Measurements from ENCODE around the gene MIPEP.

Gene MIPEP

DNA sequence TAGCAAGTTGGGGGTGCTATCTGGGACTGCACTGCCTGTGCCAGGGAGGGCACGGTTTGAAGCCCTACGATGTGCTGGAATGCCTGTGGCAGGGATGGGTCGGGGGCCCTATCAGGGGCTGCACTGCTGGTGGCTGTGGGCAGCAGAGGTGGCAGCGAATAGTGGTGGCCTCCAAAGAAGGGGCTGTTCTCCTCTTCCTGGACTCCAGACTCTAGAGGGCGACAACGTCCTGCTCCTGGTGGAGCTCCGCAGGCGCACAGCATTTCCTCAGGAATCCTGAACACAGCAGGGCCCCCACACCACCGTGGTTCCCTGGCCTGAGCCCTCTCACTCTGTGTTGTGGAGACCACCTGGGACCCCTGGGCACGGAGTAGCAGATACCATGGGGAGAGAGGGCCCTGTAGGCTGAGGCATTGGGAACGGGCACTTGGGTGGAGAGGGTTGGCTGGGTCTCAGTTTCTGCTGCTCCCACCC lies 173.4 kb downstream of the MIPEP start:
- no peak for DNase-seq (ENCODE audit: low read depth in 2 of 2)

DNA sequence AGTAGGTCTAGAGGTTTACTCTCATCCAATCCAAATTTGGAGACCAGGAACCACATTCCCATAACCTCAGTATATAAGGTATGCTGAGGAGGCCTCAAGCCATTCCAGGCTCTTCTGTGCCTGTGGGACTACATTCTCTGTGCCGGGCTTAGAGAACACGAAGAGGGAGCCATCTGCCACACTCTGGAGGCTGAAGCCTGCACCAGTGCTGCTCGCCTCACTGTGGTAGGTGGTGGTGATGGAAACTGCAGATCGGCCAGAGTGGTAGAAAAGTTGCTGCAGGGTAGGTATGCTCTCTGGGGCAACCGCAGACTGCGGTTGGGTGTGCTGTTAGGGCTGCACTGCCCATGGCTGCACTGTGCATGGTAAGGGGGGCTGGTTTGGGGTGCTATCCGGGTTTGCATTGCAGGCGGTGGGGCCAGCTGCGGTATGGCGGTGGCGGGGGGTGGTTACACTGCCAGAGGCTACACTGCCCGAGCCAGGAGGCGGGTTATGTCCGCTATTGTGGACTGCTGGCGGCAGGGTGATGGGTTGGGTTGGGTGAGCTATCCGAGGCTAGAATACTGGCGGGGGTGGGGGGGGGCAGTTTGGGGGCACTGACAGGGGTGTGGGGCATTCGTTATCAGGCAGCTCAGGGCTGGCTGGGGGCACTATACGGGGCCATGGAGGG lies 174.0 kb downstream of the MIPEP start:
- no peak for DNase-seq (ENCODE audit: low read depth in 2 of 2)

DNA sequence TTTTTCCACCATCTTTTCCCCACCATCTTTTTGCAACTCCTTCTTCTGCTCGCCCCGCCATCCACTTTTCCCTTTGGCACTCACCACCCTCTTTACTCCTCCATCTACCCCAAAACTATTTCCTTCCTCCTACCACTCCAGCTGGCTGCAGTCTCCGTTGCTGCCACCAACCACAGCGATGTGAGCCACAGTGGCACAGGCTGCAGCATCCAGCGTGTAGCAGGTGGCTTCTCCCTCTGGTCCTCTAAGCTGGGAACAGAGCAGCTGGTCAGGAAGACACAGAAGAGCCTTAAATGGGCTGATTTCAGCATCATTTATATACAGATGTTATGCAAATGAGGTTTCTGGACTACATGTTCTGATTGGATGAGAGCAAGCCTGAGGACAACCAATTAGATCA lies 174.5 kb downstream of the MIPEP start:
- DNase-seq (ENCODE audit: low read depth in 2 of 2): no peak

DNA sequence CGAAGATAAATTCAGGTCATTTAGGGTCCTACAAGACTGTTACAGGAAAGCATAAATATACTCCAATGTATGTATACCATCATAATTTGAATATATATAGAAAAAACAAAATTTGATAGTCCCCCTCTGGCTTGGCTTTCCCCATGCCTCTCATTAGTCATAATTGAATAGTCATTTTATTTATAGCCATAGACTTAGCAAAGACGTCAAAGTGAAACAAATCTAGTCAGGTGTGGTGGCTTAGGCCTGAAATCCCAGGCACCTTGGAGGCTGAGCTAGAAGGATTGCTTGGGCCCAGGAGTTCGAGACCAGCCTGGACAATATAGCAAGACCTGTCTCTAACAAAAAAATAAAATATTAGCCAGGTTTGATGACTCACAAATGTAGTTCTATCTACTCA lies 177.8 kb downstream of the MIPEP start:
- DNase-seq (ENCODE audit: low read depth in 2 of 2): no peak

DNA sequence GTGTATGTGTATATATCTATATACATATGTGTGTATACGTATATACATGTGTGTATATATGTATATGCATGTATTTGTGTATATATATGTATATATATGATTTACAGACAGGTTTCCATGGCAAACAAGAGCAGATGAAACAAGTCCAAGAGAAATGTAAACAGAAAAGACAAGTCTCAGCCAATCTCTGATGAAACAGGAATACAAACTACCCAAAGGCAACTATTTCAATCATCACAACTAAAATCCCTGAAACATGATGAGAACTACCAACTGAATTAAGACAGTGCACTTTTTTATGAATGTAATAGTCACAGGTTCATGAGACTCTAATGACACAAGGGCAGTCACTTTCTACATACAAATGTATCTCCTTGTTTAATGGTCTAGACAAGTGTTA lies 178.8 kb downstream of the MIPEP start:
- DNase-seq (ENCODE audit: low read depth in 2 of 2): no peak

DNA sequence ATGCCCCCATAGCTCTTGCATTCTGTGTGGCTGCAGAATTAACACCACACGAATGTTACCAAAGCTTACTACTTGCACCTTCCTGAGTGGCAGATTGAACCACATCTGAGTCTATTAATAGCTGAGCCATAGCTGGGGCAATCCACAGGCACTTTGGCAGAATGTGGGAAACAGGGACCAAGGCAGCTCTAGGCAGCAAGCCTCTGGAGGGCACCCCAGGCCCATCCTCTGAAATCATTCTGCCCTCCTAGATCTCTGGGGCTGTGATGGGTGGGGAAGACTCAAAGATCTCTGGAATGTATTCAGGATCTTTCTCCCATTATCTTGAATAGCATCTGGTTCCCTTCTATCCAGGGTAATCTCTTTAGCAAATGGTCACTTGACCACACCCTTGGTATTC lies 179.7 kb downstream of the MIPEP start:
- no peak for DNase-seq (ENCODE audit: low read depth in 2 of 2)

DNA sequence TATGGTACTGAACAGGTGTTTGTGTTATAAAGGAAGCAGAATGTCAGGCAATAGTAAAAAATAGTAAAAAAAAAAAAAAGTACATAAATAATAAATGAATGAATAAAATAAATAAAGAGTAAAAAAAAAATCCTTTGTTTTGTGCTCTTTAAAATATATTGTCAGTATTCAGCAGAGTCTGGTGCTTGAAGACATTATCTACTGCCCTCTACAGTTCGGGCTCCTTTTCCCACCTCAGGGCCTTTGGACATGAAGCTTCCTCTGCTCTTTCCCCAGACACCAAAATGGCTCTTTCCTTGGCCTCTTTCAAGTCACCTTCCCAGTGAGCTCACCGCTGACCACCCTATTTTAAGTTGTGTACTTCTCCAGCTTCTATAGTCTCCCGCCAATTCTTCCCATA lies 181.5 kb downstream of the MIPEP start:
- DNase-seq (ENCODE audit: low read depth in 2 of 2): no peak

DNA sequence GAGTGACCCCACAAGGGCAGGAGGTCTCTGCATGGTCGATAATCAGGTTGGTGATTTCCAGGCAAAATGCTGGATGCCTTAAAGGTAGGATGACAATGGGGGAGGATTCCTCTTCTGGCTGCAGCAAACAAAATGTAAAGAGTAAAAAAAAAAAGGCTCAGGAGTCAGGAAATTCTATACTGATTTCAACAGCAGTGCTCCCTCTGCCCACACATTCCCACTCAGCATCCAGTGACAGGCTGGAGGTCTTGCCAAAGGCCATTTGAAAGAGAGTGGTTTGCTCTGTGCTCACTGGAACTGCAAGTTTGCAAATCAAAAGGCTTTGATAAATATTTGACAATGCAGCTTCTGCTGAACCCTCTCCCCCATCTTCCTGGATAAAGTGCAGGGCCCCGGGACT lies 183.6 kb downstream of the MIPEP start:
- DNase-seq (ENCODE audit: low read depth in 2 of 2): no peak

DNA sequence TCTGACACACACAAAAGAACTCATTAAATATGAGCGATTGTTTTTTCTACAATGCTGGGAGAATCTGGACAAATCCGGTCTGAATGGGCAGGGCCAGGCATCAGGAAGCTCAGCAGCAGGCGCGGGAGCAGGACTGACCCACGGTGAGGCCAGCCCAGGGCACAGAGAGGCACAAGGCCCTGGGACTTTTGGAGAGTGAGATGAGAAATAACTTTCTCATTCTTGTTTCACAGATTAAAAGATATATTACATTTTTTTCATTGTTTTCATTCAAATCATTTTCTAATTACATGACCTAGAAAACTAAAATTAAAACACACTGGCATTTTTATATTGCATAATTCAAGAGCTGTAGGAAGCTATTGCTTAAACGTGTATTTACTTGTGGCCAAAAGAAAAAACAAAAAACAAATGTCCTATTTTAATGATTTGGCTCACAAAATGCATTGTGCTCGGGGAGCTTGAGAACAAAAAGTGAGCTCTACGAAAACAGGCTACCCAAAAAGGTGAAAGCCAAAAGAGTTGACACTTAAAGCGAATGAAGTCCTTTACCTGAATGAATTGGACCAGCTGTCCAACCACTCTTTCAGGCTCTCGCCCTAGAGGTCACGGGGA lies 185.8 kb downstream of the MIPEP start:
- DNase-seq (ENCODE audit: low read depth in 2 of 2): no peak

DNA sequence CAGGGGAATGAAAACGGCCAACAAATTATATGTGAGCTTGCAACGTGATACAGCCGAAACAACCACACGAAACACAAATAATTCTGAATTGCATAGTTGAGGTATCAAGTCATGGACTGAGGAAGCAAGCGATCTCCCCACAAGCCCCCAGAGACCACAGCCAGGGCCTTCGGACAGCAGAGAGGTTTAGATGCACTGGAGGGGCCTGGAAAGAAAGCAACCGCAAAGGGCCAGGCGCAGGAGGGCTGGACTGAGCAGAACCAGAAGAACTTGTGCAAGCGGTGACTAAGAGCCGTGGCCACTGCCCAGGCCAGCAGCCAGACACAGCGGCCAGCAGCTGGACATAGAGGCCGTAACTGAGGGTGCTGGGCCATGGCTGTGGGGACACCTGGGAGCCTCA lies 187.6 kb downstream of the MIPEP start:
- DNase-seq (ENCODE audit: low read depth in 2 of 2): no peak

DNA sequence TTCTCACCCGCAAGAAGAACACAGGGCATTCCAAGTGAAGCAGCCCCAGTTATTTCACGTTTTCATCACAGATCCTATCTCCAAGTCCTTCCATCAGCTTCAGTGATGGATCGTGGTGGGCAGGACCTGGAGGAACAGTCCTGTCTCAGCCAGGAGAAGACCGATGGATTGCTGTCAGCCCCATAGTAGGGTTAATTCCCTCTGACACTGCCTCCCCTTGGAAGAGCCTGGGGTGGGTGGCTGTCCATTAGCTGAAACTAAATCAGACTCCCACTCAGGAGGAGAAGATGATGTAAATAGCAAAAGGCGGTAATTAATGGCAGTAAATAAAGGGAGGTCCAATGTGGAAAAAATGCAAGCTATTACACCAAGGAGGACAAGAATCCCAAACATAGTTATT lies 188.0 kb downstream of the MIPEP start:
- no peak for DNase-seq (ENCODE audit: low read depth in 2 of 2)

DNA sequence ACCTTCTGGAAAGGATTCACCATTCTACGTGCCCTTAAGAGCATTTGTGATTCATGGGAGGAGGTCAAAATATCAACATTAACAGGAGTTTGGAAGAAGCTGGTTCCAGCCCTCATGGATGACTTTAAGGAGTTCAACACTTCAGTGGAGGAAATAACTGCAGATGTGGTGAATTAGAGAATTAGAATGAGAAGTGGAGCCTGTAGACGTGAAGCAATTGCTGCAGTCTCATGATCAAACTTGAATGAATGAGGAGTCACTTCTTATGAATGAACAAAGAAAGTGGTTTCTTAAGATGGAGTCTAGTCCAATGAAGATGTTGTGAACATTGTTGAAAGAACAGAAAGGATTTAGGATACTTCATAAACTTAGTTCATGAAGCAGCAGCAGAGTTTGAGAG lies 189.9 kb downstream of the MIPEP start:
- no peak for DNase-seq (ENCODE audit: low read depth in 2 of 2)

DNA sequence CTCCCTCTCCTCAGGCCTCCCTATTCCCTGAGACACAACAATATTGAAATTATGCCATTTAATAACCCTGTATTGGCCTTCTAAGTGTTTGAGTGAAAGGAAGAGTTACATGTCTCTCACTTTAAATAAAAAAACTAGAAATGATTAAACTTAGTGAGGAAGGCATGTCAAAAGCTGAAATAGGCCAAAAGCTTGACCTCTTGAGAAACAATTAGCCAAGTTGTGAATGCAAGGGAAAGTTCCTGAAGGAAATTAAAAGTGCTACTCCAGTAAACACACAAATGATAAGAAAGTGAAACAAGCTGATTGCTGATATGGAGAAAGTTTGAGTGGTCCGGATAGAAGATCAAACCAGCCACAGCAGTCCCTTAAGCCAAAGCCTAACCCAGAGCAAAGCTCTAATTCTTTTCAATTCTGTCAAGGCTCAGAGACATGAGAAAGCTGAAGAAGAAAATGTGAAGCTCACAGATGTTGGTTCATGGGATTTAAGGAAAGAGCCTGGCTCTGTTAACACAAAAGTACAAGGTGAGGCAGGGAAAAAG lies 191.4 kb downstream of the MIPEP start:
- DNase-seq (ENCODE audit: low read depth in 2 of 2): no peak

DNA sequence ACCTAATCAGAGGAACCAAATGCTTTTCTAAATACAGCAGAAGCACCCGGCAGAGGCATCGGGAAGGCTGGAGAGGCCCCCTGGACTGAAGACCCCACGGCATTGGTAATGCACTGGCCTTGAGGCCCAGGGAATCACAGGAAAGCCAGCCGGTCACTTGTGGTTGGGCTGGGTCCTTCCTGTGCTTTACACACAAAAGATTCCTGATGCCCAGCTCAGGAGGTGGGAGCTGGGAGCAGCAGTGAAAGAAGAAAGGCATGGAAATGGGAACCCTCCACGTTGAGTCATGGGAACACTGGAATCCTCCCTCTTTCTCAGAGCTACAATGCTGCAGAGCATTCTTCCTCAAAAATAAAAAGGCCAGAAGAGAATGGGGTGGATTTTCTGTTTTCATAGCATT lies 192.6 kb downstream of the MIPEP start:
- no peak for DNase-seq (ENCODE audit: low read depth in 2 of 2)

DNA sequence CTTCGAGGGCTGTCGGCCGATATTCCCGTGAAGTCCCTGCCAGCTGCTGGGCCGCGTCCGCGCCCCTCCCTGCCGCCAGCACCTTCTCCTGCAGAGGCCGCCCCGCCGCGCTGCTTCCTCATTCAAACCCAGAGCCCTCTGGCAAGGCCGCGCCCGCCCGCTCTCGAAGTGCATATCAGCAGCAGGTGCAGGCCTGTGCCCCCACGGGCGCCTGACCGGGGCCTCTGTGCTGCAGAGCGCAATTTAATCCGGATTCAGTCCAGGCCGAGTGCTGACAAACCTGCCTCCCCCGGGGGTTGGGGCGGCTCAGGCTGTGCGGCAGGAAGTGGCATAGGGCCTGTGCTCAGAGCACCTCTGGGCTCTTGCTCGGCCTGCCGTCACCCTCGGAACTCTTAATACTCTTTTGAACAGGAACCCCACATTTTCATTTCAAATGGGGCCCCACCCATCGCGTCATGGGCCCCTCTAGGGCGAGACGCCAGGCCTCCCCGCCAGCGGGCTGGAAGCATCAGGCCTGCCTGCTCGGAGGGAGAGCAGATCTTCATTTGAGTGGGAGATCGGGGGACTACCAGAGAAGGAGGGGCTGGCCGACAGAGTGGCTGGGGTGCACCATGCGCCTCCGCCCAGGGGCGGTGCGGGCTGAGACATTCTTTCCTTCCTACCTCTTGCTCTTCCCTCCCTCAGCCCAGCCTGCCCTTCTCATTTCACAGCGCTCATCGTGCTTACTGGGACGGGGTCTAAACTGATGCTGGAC lies 193.3 kb downstream of the MIPEP start:
- peak; percentile 30 to 37 for DNase-seq (ENCODE audit: low read depth in 2 of 2)

DNA sequence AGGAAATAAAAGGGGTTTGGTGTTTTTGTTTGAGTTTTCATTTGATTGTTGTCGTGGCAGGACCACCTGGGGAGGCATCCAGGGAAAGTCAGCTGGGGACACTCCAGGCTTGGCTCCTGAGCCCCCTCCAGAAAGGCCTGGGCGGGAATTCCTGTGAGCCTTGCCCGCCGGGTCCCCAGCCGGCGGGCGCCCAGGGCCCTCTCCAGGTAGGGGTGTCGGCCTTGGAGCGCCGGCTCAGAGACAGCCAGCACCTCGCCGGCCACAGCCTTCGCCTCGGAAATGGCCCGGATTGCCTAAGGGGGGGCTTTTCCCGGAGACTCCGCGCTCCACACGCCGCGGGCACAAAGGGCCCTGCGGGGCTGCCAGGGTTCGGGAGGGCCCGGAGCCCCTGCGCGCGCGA lies 194.0 kb downstream of the MIPEP start:
- DNase-seq (ENCODE audit: low read depth in 2 of 2): no peak

DNA sequence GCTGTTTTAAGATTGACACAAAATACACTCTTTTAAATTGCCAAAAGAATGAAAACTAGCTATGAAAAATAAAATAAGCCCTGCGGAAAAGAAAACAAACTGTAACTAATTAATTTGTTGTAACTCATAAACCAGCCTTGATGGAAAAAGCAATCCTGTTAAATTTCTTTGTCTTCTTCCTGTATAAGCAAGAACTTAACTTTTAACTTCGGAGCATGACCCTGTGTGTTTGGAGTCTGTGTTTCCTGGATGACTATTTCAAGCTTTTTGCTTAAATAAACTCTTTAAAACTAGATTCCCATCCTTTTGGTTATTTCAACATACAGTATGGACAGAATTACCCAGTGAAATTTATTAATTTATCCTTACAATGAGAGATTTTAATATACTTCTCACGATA lies 196.4 kb downstream of the MIPEP start:
- DNase-seq (ENCODE audit: low read depth in 2 of 2): no peak

DNA sequence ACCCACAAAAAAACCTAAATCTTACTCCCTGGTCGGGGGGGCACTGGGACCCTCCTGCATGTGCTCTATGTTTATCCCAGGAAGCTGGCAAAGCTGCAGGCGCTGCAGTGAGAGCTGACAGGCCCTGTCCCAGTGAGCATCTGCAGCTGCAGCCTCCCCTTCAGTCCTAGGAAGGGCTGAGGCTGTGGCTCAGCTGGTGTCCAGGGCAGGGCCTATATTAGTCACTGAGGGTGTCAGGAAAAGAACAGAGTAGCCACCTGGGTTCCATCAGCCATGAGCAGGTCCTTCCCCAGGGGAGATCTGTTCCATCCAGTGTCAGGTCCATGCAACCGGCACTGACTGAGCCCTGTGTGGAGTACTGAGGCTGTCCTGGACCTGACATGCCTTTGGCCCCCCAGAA lies 198.5 kb downstream of the MIPEP start:
- no peak for DNase-seq (ENCODE audit: low read depth in 2 of 2)

DNA sequence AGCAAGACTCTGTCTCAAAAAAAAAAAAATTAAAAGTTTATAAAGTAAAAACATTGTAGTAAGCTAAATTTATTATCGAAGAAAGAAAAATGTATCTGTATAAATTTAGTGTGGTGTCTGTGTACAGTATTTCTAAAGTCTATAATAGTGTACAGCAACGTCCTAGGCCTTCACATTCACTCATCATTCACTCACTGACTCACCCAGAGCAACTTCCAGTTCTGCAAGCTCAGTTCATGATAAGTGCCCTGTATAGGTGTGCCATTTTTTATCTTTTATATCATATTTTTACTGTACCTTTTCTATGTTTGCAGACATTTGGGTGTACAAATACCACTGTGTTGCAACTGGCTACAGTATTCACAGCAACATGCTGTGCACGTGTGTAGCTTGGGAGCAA lies 200.9 kb downstream of the MIPEP start:
- no peak for DNase-seq (ENCODE audit: low read depth in 2 of 2)

DNA sequence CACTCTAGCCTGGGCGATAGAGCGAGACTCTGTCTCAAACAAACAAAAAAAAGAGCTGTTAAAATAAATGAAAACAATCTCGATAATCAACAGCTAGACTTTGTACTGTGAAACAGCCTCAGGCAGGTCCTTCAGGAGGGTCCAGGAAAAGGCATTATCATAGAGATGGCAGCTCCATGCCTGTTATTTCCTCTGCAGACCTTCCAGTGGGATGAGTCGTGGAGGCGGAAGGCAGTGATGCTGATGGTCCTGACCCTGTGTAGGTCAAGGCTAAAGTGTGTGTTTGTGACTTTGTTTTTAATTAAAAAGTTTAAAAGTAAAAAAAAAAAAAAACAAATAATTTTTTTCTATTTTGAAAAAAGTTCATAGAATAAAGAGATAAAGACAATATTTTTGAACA lies 201.6 kb downstream of the MIPEP start:
- no peak for DNase-seq (ENCODE audit: low read depth in 2 of 2)

DNA sequence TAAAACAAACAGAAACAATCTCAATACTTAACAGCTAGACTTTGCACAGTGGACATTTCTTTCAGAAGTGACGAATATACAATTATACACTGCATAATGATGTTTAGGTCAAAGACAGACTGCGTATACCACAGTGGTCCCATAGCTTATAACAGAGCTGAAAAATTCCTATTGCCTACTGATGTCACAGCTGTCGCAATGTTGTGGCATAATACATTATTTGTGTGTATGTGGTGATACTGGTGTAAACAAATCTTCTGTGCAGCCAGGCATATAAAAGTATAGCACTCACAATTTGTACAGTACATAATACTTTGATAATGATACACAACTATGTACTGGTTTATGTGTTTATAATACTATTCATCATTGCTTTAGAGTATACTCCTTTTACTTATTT lies 202.3 kb downstream of the MIPEP start:
- DNase-seq (ENCODE audit: low read depth in 2 of 2): no peak

DNA sequence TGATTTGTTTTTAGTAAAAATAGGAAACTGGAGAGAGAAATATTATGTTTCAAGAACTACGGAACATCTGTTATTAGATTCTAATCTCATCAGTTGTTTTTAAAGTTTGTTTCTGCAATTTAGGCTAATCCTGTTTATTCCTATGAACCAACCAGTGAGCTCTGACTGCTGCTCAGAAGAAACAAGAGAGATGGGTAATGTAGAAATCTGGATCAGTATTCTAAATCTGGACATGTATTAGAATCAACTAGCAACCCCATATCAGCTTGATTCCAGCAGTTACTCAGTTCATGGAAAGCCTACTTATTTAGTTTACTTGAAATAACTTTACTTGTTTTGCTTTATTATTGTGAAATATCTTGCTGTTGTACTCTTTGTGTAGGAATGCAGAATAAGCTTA lies 203.8 kb downstream of the MIPEP start:
- no peak for DNase-seq (ENCODE audit: low read depth in 2 of 2)

DNA sequence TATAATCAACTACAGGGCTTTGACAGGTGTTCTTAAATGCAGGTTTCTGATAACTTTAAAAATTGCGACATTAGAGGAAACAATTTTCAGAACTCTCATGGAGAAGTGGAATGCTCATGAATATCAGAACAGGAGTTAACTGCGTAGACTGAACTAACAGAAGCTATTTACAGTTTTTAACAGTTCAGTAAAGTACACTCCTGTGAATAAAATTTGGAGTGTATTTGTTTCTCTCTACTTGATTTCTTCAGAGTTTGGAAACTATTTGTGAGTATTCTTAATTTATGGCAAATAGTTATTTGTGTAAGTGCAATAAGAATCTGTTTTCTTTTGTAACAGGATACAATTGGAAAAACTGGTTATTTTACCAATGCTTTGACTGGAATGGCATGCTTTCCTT lies 204.6 kb downstream of the MIPEP start:
- no peak for DNase-seq (ENCODE audit: low read depth in 2 of 2)

All from stimulated activated CD8-positive, alpha-beta memory T cell treated with anti-CD3 and anti-CD28 coated beads, Interleukin-15, amount 100 ng/mL, for 48 hours (primary cell).